Tibial artery (tissue), 4 donors: ENCODE measurements around the gene CALN1.

Experiments used
- DNase-seq, 2 donors: peaks; one replicate each; pipeline ENCODE4 v3.0.0-alpha.2; 2019
- H3K27ac ChIP-seq, 2 donors: fragments of 200-600 bp; sonication (generic) in 1 of 2; 1 replicate in 1 of 2; 2 replicates in 1 of 2; pipeline ENCODE4 v1.5.1; 2018 to 2019; ENCODE audit warnings: mild to moderate bottlenecking in 1 of 2
- H3K27me3 ChIP-seq, 2 donors: fragments of 200-600 bp; sonication (generic) in 1 of 2; one replicate each; pipeline versions ENCODE4 v1.5.1 to v1.6.0; 2016 to 2019
- H3K36me3 ChIP-seq, 3 donors: fragments of 200-600 bp; sonication (generic) in 2 of 3; one replicate each; pipeline ENCODE4 v1.5.1; 2016 to 2019; ENCODE audit warnings: mild to moderate bottlenecking in 2 of 3
- H3K4me1 ChIP-seq, 4 donors: fragments of 200-600 bp; sonication (generic) in 2 of 4; 1 replicate in 3 of 4; 2 replicates in 1 of 4; pipeline ENCODE4 v1.5.1; 2016 to 2019
- H3K4me3 ChIP-seq, 2 donors: fragments of 200-600 bp; sonication (generic) in 1 of 2; 1 replicate in 1 of 2; 2 replicates in 1 of 2; pipeline ENCODE4 v1.5.1; 2018 to 2019; ENCODE audit warnings: mild to moderate bottlenecking in 2 of 2
- H3K9me3 ChIP-seq, 3 donors: fragments of 200-600 bp; sonication (generic) in 1 of 3; one replicate each; pipeline ENCODE4 v1.5.1; 2016 to 2019
- intact Hi-C: fragments of 100-400 bp; cut with DNase I; formaldehyde crosslinking; loops from one replicate; pipeline ENCODE4 v1.15.0; 2023; ENCODE audit warnings: low total_unique reads
- TF ChIP-seq, protein P1 (sequence below), 2 experiments: fragments of 200-600 bp in 1 of 2; fragments of 450-650 bp in 1 of 2; IDR thresholded peaks; one replicate each; pipeline ENCODE4 v1.5.1; 2017 to 2019; ENCODE audit warnings: antibody characterized with exemption in 2 of 2, mild to moderate bottlenecking in 1 of 2, moderate library complexity in 1 of 2

CALN1 gene

DNA sequence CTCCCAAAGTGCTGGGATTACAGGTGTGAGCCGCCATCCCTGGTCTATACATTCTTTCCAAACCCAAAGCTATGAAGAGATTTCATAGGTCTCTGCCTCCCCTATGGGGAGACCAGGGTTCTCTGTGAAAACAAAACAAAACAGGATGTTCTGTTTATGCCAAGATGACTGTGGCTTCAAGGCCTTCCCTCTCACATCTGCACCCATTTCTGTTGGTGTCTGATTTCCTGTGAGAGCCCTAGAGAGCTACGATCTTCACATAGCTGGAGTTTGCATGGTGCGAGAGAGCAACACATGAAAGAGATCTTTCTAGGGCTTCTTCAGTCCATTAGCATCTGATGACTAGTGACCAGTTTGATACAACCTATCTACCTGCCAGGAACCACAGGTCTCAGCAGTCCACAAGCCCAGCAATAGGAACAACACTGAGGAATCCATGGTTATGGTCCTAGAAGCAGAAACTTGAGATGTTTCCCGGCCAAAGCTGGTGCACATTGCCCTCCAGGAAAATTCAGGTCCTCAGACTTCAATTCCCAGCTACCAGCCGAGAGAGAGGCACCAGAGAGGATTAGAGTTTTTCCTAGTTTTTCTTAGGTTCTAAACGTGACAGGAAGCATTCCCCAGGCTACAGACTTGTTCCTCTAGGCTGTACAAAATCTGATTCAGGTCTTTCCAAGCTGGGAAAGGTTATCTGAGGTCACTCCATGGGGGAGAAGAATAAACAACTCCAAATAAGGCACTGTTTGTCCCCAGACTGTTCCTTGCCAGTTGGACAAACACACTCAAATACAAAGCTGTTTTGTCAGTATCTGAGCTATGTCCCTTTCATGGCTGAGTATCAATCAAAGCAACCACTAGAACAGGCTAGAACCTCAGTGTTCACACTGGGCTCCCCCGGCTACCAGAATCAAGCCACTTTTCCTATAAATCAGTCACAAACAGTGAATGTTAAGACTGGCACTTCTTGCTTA lies 259.7 kb downstream of the CALN1 start:
- DNase-seq = no peak
- no peaks in the 10 kb centered on the region for H3K4me1 ChIP-seq
- no peaks in the 10 kb centered on the region for H3K9me3 ChIP-seq
- H3K36me3 ChIP-seq = no peaks in the 10 kb centered on the region
- no peak overlapping the region for H3K27ac ChIP-seq
- no peaks in the 10 kb centered on the region for H3K27me3 ChIP-seq
- H3K4me3 ChIP-seq = no peak overlapping the region
- TF ChIP-seq, protein P1, sequence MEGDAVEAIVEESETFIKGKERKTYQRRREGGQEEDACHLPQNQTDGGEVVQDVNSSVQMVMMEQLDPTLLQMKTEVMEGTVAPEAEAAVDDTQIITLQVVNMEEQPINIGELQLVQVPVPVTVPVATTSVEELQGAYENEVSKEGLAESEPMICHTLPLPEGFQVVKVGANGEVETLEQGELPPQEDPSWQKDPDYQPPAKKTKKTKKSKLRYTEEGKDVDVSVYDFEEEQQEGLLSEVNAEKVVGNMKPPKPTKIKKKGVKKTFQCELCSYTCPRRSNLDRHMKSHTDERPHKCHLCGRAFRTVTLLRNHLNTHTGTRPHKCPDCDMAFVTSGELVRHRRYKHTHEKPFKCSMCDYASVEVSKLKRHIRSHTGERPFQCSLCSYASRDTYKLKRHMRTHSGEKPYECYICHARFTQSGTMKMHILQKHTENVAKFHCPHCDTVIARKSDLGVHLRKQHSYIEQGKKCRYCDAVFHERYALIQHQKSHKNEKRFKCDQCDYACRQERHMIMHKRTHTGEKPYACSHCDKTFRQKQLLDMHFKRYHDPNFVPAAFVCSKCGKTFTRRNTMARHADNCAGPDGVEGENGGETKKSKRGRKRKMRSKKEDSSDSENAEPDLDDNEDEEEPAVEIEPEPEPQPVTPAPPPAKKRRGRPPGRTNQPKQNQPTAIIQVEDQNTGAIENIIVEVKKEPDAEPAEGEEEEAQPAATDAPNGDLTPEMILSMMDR (IDR thresholded peaks at IDR 0.05) = no peak
- intact Hi-C loops = no loop called here

GRCh38 chr7:72140566-72140965 lies 271.6 kb downstream of the CALN1 start:
- H3K9me3 ChIP-seq = peaks cover 0 to 17% (median 7%) of the 10 kb centered on the region in 3 donors
- TF ChIP-seq, protein P1 (IDR thresholded peaks at IDR 0.05) = no peak
- H3K27ac ChIP-seq = no peak overlapping the region
- no peaks in the 10 kb centered on the region for H3K4me1 ChIP-seq
- no peak for DNase-seq
- H3K4me3 ChIP-seq = no peak overlapping the region
- H3K27me3 ChIP-seq = no peaks in the 10 kb centered on the region
- intact Hi-C loops = no loop called here
- H3K36me3 ChIP-seq = no peaks in the 10 kb centered on the region

DNA sequence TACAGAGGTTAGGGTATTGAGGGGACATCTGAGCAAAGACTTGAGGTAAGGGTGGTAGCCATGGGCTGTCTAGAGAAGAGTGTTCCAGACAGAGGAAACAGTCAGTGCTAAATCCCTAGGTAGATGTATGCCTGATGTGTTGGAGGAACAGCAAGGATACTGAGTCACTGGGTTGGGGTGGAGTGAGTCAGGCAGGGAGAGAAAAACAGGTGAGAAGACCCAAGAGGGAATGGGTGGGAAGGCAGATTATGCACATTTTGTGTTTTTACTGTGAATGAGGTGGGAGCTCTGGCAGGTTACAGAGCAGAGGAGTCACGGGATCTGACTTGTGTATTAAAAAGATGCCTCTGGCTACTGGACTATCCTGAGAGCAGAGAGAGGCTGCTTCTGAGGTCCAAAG lies 285.0 kb downstream of the CALN1 start:
- intact Hi-C loops = no loop called here
- peaks cover 0 to 5% (median 0%) of the 10 kb centered on the region in 3 donors for H3K9me3 ChIP-seq
- DNase-seq = no peak
- no peaks in the 10 kb centered on the region for H3K4me1 ChIP-seq
- no peak overlapping the region for H3K27ac ChIP-seq
- no peaks in the 10 kb centered on the region for H3K27me3 ChIP-seq
- TF ChIP-seq, protein P1 (IDR thresholded peaks at IDR 0.05) = no peak
- no peak overlapping the region for H3K4me3 ChIP-seq
- H3K36me3 ChIP-seq = no peaks in the 10 kb centered on the region

DNA sequence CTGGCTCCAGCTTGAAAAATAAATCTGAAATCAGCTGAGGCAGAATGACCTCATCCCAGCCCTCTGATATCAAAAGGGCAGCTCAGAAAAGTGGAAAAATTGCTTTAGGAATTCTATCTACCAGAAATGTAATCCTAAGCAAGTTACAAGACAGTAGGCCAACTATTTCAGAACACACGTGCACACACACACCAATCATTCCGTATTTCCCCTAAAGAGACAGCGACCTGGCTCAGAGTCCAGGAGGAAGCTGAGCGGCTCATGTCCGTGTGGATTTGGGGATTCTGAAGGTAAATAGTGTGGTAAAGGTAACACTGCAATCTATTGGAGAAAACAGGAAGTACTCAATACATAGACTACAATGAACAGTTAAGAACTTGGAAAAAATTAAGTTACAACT lies 288.2 kb downstream of the CALN1 start:
- intact Hi-C loops = no loop called here
- Histone ChIP-seq H3K9me3 (no peaks in the 10 kb centered on the region), H3K36me3 (no peaks in the 10 kb centered on the region), H3K27me3 (no peaks in the 10 kb centered on the region), H3K27ac (no peak overlapping the region), H3K4me3 (no peak overlapping the region), H3K4me1 (no peaks in the 10 kb centered on the region)
- no peak for DNase-seq
- TF ChIP-seq, protein P1 (IDR thresholded peaks at IDR 0.05) = no peak

- Histone ChIP-seq H3K27ac (no peak overlapping the region), H3K4me3 (no peak overlapping the region), H3K27me3 (no peaks in the 10 kb centered on the region), H3K36me3 (no peaks in the 10 kb centered on the region), H3K9me3 (no peaks in the 10 kb centered on the region), H3K4me1 (no peaks in the 10 kb centered on the region)
- DNase-seq = no peak
- intact Hi-C loops = loop anchor here (5.0 kb wide), 1 partner anchor 1566 kb away; no protein-coding TSS in a partner anchor
- TF ChIP-seq, protein P1 (IDR thresholded peaks at IDR 0.05) = no peak
Measured at GRCh38 chr7:72118366-72118765, 293.8 kb downstream of the CALN1 start.
